ENCODE results near the gene ZNF544.
"Not testable (repeated sequence)": the region's sequence is repeated elsewhere in the genome, so short reads cannot be mapped to it uniquely, and the experiment has no call there.

The ZNF544 gene

DNA sequence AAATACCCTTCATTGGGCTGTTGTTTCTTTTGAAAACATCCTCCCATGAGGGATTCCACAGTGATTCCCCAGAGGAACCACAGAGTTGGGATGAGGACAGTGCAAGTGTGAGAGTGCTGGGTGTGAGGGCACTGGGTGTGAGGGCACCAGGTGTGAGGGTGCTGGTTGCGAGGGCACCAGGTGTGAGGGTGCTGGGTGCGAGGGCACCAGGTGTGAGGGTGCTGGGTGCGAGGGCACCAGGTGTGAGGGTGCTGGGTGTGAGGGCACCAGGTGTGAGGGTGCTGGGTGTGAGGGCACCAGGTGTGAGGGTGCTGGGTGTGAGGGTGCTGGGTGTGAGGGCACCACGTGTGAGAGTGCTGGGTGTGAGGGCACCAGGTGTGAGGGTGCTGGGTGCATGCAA lies 29.5 kb downstream of the ZNF544 start:
- DNase-seq = not testable (repeated sequence)

DNA sequence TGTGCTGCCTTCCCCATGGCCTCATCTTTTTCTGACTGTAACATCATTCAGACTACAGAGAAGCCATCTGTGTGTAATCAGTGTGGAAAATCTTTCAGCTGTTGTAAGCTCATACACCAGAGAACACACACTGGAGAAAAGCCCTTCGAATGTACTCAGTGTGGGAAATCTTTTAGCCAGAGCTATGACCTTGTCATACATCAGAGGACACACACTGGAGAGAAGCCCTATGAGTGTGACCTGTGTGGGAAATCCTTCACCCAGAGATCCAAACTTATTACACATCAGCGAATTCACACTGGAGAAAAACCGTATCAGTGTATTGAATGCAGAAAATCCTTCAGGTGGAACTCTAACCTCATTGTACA lies 32.9 kb downstream of the ZNF544 start:
- DNase-seq = no peak

DNA sequence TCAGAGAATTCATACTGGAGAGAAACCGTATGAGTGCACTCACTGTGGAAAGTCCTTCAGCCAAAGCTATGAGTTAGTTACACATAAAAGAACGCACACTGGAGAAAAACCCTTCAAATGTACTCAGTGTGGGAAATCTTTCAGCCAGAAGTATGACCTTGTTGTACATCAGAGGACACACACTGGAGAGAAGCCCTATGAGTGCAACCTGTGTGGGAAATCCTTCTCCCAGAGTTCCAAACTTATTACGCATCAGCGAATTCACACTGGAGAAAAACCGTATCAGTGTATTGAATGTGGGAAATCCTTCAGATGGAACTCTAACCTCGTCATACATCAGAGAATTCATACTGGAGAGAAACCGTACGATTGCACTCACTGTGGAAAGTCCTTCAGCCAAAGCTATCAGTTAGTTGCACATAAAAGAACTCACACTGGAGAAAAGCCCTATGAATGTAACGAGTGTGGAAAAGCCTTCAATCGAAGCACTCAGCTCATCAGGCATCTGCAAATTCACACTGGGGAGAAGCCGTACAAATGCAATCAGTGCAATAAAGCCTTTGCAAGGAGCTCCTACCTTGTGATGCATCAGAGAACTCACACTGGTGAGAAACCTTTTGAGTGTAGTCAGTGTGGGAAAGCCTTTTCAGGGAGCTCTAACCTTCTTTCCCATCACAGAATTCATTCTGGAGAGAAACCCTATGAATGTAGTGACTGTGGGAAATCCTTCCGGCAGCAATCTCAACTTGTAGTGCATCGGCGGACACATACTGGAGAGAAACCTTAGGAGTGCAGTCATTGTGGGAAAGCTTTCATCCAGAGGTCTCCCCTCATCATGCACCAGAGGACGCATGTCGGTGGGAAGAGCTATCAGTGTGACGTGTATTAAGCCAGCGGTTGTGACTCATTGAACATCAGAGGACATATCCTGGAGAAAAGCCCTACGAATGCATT lies 33.5 kb downstream of the ZNF544 start:
- DNase-seq = no peak

DNA sequence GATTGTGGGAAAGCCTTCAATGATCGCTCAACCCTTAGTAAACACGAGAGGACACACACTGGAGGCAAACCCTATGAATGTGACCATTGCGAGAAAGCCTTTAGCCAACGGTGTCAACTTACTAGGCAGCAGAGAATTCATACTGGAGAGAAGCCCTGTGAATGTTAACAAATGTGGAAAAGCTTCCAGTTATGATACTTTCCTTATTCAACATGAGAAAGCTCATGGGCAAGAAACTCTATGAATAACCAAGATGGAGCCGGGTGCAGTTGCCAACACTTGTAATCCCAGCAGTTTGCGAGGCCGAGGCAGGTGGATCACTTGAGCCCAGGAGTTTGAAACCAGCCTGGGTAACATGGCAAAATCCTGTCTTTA lies 34.2 kb downstream of the ZNF544 start:
- DNase-seq = no peak

DNA sequence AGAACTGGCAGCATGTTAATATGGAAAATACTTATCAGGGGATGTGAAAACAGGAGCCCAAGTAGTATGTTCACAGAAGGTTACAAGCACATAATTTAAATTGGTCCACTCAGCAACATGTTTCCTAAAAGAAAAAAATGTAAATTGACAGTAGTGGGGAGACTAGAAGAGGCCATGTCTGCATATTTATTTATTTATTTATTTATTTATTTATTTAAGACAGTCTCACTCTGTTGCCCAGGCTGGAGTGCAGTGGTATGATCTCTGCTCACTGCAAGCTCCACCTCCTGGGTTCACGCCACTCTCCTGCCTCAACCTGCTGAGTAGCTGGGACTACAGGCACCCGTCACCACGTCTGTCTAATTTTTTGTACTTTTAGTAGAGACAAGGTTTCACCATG lies 36.4 kb downstream of the ZNF544 start:
- no peak for DNase-seq

DNA sequence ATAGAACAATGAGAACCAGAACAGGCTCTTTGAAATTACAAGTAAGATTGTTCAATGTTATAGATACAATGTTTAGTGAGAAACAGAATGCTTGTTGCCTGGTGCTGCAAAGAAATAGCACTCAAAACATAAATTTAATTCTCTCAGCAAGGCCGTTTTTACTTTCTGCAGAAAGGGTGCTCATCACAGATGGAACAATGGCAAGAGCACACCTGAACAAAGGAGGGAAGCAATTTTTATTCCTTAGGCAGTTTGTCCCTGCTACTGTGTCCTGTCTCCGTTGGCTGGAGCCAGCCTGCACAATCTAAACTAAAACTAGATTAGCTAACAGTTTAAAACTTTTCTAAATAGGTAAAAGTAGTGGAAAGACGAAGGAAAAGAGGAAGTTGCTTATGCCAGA lies 39.6 kb downstream of the ZNF544 start:
- DNase-seq = no peak

DNA sequence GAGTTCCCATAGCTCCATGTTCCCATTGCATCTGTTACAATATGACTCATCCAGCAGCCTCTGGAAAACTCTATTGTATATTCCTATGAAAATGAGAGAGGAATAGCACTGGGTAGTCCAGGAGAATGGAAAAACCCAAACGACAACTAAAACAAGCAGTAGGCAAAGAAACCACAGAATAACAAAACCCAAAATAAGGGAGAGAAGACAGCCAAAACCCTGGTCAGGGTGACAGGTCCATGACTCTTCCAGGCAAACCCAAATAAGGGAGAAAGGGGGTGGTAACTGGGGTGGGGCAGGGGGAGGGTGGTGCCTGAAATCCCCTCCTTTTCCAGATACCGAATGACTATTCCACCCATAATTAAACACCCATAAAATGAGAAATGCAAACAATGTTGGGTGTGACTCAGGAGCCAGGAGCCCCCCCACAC lies 46.1 kb downstream of the ZNF544 start:
- no peak for DNase-seq

DNA sequence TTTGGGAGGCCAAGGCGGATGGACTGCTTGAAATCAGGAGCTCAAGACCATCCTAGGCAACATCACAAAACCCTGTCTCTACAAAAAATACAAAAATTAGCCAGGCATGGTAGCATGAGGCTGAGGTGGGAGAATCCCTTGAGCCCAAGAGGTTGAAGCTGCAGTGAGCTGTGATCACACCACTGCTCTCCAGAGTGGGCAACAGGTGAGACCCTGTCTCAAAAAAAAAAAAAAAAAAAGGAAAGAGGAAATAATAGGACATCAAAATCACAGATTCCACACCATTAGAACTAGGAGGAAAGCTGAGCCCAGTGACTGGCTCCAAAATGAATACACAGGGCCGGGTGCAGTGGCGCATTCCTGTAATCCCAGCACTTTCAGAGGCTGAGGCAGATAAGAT lies 46.9 kb downstream of the ZNF544 start:
- DNase-seq = no peak

DNA sequence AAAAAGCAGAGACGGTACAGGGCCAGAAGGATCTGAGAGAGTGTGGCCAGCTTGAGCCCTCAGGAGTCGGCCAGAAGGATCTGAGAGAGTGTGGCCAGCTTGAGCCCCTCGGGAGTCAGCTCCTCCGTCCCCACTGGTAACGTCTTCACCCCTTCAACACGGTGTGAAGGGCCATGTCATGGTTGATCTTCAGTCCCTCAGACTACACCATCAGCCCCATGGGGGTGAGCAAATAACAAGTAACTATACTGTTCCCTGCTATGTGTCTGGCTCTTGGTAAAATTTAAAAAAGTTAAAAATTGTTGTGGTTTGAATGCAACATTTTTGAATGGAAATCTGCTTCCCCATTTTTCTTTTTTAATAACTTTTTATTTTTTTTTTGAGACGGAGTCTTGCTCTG lies 48.5 kb downstream of the ZNF544 start:
- DNase-seq = no peak

DNA sequence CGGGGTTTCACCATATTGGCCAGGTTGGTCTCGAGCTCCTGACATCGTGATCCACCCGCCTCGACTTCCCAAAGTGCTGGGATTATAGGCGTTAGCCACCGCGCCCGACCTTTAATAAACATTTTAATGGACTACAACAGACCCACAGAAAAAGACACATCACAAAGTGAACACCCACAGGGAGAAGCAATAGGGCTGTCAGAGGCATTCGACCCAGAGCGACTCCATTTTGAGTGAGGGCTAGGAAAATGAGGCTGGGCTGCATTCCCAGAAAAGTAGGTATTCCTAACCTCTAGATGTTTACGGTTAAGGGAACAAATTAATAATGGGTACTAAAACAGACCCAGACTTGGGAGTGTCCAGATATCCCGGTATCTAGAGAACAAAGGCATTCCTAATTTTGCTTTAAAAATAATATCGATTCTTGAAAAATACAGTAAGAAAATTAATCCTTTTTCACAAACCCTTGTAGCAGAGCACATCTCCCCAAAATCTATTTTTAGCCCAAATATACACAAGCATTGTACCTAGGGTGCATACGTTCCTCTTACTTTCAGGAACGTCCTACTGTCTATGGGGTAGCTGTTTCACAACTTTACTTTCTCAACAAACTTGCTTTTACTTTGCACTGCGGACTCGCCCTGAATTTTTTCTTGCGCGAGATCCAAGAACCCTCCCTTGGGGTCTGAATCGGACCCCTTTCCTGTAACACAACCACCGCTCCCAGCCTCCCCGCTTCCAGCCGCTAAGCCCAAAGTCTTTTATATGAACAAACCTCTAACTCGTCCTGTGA lies 49.2 kb downstream of the ZNF544 start:
- no peak for DNase-seq

DNA sequence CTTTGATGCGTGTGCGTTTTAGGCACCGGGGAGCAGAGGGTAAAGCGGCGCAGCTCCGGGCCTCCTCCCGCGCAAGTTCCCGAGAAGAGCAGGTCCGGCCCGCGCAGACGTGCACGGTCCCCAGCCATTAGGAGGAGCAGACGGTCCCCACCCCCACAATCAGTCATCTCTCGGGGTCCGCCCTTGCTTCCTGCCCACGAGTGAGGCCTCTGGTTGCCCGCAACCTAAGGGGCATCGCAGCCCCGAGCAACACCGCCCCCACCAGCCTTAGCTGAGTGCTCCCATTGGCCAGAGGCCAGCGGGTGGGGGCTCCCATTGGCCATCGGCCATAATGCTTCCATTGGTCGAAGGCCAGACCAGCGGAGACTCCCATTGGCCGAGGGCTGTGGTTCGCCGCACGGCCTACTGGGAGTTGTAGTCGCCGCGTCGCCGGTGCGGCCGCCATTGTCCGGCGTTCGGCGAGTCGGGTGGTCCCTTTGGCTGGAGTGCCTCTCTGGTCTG lies 49.9 kb downstream of the ZNF544 start, which contains the start of gene ZNF8:
TSS of gene ZNF8 (plus strand) at position 415 of the 501 bp plus-strand sequence. CDS start 127 bp downstream, outside the sequence.
- DNase-seq = peak; percentile 98

DNA sequence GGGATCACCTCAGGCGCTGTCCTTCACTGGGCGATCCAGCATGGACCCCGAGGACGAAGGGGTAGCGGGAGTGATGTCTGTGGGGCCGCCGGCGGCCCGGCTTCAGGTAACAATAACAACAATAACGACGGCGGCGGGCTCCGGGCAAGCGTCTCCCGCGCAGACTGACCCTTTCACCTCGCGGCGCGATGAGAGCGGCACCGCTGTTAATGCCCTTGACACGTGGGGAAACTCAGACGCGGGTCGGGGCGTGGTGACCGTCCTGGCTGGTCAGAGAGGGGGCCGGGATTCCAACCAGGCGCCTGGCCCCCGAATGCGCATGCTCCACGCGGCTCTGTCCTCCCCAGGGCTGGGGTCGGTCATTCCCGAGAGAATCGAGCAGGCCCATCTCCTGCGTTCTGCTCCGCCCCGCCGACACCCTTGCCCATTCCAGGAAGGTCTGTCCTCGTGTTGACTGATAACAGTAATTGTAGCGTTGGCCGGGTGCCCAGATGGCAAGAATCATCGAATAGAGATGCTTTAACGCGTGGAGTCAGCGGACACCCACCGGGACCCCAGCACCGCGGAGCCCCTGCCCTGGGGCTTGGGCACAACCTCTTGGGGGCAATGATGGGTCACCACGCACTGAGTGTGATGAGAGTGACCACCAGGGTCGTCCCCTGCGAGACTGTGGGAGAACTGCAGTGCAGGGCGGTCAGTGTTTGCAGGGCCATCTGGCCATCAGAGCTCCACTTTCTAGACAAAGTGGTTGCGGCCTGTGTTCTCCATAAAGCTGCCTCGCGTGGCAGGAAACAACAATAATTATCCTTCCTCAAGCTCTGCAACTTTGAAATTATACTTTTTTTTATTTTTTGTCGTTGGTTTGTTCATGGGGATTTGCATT lies 50.6 kb downstream of the ZNF544 start:
- peak; percentile 50 for DNase-seq

DNA sequence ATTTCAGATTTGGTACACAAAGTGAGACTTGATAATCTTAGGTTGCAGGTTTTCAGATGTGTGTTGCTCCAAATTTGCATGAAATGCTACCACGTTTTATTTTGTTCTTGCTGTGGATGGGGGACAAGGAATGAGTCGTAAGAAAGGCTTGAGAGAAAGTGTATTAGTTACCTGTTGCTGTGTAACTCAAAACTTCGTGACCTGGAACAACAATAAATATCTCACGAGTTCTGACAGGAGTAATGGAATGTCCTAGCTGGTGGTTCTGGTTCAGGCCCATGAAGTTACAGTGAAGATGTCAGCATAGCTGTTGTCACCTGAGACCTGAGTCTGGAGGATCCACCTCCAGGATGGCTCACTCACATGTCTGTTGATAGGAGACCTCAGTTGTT lies 51.2 kb downstream of the ZNF544 start:
- no peak for DNase-seq

DNA sequence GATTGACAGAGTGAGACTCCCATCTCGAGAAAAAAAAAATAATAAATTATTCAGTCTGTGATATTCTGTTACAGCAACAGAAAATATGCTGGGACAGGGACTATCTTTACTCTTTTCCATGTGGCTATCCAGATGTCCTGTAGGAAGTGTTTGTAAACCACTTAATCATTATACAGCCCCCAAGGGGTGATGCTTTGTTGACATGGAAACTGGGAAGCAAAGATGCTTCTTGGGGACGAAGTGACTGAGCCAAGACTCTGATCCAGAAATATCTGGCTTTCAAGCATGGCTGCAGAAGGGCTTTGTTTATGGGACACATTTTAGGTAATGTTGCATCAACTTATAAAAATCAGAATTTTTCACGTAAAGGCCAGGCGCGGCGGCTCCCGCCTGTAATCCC lies 55.5 kb downstream of the ZNF544 start:
- no peak for DNase-seq

DNA sequence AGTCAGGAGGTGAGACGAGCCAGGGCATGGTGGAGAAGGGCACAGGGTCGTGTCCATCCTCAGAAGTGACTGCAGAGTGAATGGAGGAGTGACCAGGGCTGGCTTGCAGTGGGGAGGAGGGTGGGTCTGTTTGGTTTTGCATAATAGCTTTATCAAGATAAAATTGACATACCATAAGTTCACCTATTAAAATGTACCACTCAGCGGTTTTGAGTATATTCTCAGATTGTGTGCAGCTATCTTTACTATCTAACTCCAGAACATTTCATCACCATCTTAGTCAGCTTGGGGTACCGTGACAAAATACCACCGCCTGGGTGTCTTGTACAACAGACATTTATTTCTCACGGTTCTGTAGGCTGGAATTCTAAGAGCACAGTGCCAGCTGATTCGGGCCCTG lies 63.2 kb downstream of the ZNF544 start:
- DNase-seq = no peak

DNA sequence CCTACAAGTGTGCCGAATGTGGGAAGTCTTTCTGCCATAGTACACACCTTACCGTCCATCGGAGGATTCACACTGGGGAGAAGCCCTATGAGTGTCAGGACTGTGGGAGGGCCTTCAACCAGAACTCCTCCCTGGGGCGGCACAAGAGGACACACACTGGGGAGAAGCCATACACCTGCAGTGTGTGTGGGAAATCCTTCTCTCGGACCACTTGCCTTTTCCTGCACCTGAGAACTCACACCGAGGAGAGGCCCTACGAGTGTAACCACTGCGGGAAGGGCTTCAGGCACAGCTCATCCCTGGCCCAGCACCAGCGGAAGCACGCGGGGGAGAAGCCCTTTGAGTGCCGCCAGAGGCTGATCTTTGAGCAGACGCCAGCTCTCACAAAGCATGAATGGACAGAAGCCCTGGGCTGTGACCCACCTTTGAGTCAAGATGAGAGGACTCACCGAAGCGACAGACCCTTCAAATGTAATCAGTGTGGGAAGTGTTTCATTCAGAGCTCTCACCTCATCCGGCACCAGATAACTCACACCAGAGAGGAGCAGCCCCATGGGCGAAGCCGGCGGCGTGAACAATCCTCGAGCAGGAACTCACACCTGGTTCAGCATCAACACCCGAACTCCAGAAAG lies 66.1 kb downstream of the ZNF544 start:
- no peak for DNase-seq

DNA sequence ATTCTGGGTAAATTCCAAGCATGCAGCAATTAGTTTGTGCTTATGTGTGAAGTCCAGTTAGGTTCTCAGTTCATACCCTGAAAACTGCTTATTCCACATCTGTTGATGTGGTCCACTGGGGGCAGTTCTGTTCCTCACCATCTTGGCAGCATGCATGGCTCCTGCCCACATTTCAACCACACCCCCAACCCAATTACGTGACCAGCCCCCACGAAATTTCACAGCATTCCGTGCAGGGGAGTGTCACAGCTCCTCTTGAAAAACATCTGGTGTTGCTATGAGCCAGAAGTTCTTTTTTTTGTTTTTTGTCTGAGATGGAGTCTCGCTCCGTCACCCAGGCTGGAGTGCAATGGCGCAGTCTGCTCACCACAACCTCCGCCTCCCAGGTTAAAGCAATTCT lies 67.4 kb downstream of the ZNF544 start:
- no peak for DNase-seq

DNA sequence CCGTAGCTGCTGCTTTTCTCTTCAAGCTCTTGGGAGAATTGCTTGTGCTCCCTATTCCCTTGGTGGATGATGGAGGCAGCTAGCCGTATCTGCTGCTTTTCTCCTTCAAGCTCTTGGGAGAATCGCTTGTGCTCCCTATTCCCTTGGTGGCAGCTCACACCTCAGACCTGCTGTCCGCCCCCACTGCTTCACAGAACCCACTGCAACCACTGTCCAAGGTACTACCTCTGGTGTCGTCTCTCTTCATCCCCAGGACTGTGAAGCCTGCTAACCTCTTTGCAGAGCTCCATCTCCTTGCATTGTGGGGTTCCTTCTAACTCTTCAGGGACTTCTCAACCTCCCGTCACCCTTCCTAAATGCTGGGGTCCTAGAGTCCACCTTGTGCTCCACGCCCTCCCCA lies 71.9 kb downstream of the ZNF544 start:
- DNase-seq = no peak

DNA sequence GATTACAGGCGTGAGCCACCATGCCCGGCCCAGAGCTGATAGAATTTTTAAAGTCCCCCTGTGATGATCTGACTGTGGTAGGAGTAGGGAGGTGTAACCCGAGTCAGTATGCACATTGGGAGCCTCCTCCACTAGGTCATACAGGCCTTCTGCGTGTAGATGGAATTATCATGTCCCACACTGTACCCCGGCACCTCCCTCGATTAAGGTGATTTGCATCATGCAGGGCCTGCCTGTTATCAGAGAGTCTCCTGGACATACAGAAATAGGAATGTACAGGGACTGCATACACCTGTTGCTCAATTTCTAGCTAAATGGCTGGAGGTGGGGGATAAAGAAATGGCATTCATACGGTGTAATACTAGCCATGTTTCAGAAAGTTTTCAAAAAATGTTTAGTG lies 75.5 kb downstream of the ZNF544 start:
- no peak for DNase-seq

DNA sequence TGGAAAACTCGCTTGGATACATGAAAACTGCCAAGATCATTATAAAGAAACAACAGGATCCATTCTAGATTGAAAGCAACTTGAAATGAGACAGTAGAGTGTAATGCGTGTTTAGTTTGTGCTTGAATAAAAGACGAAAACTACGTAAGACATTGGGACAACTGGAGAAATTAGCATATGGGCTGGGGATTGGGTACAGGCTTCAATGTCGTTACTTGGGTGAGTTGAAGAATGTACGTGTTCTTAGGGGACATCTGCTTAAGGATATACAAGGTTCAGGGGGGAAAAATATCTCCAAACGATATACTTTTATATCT lies 76.0 kb downstream of the ZNF544 start:
- no peak for DNase-seq

DNA sequence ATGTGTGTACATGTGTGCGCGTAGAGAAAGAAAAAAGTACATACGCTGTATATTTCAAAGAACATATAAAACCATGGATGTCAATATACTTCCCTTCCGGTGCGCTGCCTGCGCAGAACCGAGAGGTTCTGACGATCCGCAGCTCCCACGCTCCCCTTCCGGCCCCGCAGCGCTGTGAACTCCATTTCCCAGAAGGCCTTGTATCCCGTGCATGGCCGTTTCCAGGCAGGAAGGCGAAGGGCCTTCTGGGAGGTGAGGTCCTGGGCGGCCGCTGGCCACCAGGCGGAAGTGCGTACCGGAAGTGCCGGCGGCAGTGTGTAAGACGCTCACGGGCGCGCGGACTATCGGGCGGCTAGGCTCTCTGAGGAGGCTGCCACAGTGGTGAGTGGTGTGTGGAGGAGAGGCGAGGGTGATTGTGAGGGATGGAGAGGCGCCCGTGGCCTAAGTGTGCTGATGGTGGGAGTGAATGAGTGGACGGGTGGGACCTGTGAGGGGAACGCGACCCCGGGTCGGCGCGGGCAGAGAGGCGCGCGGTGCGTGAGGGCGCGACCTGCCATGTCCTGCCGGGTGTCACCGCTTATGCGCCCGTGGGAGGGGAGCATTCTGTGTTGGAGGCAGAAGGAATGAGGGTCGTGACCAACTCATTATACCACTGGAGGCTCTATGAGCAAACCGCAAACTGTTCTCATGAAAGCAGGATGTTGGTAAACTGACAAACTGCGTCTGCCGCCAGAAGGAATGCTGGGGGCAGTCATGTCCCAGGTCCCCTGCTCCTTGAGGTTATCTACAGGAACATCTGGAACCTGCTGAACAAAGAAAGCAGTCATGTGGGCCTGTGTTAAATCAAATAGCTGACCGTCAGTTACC lies 76.6 kb downstream of the ZNF544 start, which contains the start of gene ERVK3-1:
TSS of gene ERVK3-1 (plus strand) at position 313 of the 867 bp plus-strand sequence. CDS start 6,792 bp downstream, outside the sequence.
- peak; percentile 98 for DNase-seq
